ENCODE measurements around the gene FOXE1. TPM values are rescaled to one million over a fixed set of nuclear protein-coding genes. Genes with fewer than 3 reads are reported as not detected.

Gene FOXE1
- total and polyA plus RNA-seq, 2 of the 13 experiments (the other 11 are each of a cell fraction or from before 2014, with no cell fraction given) = not detected

GRCh38 chr9:97863314-97863713 lies 10.3 kb downstream of the FOXE1 start:
- in situ Hi-C loops (cut with HindIII; ENCODE audit: extremely low pct_ligation_motif_present, low pct_unique_long_range_greater_than_20kb) = no loop called here
- no peak overlapping the region for H3K4me3 ChIP-seq (replicated peaks in 1 of 3; ENCODE audit: insufficient read depth in 1 of 3, low read depth in 2 of 3, low read length in 3 of 3)
- ATAC-seq (no peak), DNase-seq (ENCODE audit: low spot score) (no peak), FAIRE-seq (no peak)
- CTCF ChIA-PET (ENCODE audit: low intra/inter-chr PET ratio, low total read pairs) = no interaction called here
- no peaks in the 10 kb centered on the region for H3K4me1 ChIP-seq (ENCODE audit: insufficient read depth, low read length)
- 75% methylated on average over 2 of the region's 7 CpGs for WGBS (ENCODE audit: low lambda C conversion rate)
- POLR2A ChIA-PET = no interaction called here
- intact Hi-C loops (cut with micrococcal nuclease; ENCODE audit: unreplicated experiment) = no loop called here
- no peaks in the 10 kb centered on the region for H4K20me1 ChIP-seq (ENCODE audit: insufficient read depth, low read length)
- BruUV-seq (replicated peaks) = no TSS peak
- H3K36me3 ChIP-seq (replicated peaks in 1 of 2; ENCODE audit: control insufficient read depth in 1 of 2, insufficient read depth in 2 of 2, low read length in 2 of 2) = no peaks in the 10 kb centered on the region
- H3K4me2 ChIP-seq (ENCODE audit: low read depth, low read length) = no peak overlapping the region
- peaks cover 0 to 18% of the 10 kb centered on the region in 2 experiments; a peak in 3 of 5 replicates for H3K27me3 ChIP-seq (ENCODE audit: control insufficient read depth in 1 of 2, insufficient read depth in 2 of 2, low read length in 2 of 2)
- no peaks in the 10 kb centered on the region for H3K79me2 ChIP-seq (ENCODE audit: insufficient read depth, low read length)
- no peaks in the 10 kb centered on the region for H3K9me3 ChIP-seq (ENCODE audit: low read length)
- no peak overlapping the region for H2AFZ ChIP-seq (ENCODE audit: low read length)
- H3K27ac ChIP-seq (ENCODE audit: extremely low read length, insufficient read depth, low read length) = no peak overlapping the region
- H3K9ac ChIP-seq (ENCODE audit: insufficient read depth, low read depth, low read length) = no peak overlapping the region
- no peak for TF ChIP-seq KLF9 (CRISPR knock-in tag; IDR thresholded peaks at IDR 0.05; ENCODE audit: low read depth)
- TF ChIP-seq ZNF33A (CRISPR knock-in tag; IDR thresholded peaks at IDR 0.05; ENCODE audit: borderline replicate concordance) = no peak
- TF ChIP-seq TBL1XR1 (IDR thresholded peaks at IDR 0.05; ENCODE audit: borderline replicate concordance, low read length, partially characterized antibody) = no peak
- no peak for TF ChIP-seq ZKSCAN5 (CRISPR knock-in tag; IDR thresholded peaks at IDR 0.05)
- no peak for TF ChIP-seq ZNF407 (CRISPR knock-in tag; IDR thresholded peaks at IDR 0.05; ENCODE audit: not compliant biosample characterization)
- no peak for TF ChIP-seq KDM6A (CRISPR knock-in tag; IDR thresholded peaks at IDR 0.05; ENCODE audit: low read depth)
- TF ChIP-seq GATAD1 (CRISPR knock-in tag; IDR thresholded peaks at IDR 0.05) = no peak
- TF ChIP-seq ZNF282 (IDR thresholded peaks at IDR 0.05; ENCODE audit: partially characterized antibody) = no peak
- TF ChIP-seq FOXA1 (IDR thresholded peaks at IDR 0.05) = no peak
- TF ChIP-seq FOXA1 (CRISPR knock-in tag; IDR thresholded peaks at IDR 0.05) = no peak
- TF ChIP-seq NR2F1 (CRISPR knock-in tag; IDR thresholded peaks at IDR 0.05) = no peak
- no peak for TF ChIP-seq ZNF230 (CRISPR knock-in tag; IDR thresholded peaks at IDR 0.05)
- TF ChIP-seq MEIS1 (CRISPR knock-in tag; IDR thresholded peaks at IDR 0.05; ENCODE audit: borderline replicate concordance) = no peak
- no peak for TF ChIP-seq ZNF773 (CRISPR knock-in tag; IDR thresholded peaks at IDR 0.05; ENCODE audit: borderline replicate concordance)
- TF ChIP-seq TFDP1 (CRISPR knock-in tag; IDR thresholded peaks at IDR 0.05; ENCODE audit: borderline replicate concordance) = no peak
- TF ChIP-seq ZNF550 (CRISPR knock-in tag; IDR thresholded peaks at IDR 0.05; ENCODE audit: borderline replicate concordance) = no peak
